NCI-H345 (cell line): Measurements from ENCODE around the gene SPRR2E.
"Not testable (repeated sequence)": the region's sequence is repeated elsewhere in the genome, so short reads cannot be mapped to it uniquely, and the experiment has no call there.

Experiments used
- DNase-seq: peaks from one replicate; lab custom pipeline; 2025; lab: John Stamatoyannopoulos, UW

SPRR2E gene

DNA sequence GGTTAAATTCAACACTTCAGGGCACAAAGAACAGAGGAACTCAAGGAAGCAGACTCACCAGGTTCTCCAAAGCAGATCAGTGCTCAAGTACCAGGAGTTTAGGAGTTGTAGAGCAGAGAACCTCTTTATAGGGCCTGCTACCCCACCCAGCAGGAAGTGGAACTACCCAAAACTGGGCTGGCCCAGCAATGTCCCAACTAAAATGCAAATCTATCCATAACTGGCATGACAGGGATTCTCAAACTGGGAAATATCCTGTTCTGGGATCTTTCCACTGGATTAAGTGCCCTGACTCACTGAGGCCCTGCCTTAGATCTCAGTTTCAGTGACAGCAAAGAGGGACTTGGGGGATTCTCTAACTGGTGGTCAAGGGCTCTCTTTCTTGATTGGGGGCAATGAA is at the start of gene SPRR2E:
TSS of gene SPRR2E (minus strand) at position 101 of the 400 bp plus-strand sequence. CDS start 775 bp downstream, outside the sequence.
- DNase-seq = no peak

DNA sequence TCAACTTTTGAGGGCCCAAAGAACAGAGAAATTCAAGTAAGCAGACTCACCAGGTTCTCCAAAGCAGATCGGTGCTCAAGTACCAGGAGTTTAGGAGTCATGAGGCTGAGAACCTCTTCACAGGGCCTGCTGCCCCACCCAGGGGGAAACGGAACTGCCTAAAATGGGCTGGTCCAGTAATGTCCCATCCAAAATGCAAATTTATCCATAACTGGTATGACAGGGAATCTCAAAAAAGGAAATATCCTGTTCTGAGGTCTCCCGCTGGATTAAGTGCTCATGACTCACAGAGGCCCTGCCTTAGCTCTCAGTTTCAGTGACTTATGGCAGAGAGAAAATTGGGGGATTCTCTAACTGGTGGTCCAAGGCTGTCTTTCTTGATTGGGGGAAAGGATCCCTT is 47.1 kb upstream of the SPRR2E start:
- DNase-seq = no peak

DNA sequence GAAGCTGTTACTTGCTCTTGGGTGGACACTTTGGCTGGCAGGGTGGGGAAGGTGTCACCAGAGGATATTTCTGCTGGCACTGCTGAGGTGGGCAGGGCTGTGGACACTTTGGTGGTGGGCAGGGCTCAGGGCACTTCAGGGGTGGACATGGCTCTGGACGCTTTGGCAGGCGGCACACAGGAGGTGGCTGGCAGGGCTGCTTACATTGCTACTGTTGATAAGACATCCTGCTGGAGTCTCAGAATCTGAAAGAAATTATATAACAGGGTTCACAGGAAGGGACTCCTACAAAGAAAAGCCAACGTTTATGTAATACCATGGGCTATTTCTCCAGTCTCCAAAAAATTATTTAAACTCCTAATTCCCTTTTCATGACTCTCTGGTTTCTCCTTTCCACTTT is 46.2 kb upstream of the SPRR2E start:
- DNase-seq = no peak

DNA sequence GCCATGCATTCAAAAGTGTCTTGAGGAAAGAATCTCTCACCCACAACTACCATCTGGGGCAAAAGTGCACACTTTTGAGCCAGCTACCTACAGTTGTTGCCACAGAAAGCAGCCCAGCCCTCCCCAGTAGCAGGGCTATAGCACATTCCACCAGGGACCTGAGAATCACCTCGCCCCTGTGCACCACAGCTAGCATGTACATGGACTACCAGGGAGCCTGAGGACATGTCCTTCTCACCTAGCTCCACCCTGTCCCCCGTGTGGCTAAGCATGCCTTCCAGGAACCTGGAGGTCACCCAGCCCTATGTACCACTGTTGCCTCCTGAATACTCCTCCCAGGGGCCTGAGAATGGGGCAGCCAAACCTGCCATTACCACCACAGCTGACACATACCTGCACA is 39.4 kb upstream of the SPRR2E start:
- no peak for DNase-seq

DNA sequence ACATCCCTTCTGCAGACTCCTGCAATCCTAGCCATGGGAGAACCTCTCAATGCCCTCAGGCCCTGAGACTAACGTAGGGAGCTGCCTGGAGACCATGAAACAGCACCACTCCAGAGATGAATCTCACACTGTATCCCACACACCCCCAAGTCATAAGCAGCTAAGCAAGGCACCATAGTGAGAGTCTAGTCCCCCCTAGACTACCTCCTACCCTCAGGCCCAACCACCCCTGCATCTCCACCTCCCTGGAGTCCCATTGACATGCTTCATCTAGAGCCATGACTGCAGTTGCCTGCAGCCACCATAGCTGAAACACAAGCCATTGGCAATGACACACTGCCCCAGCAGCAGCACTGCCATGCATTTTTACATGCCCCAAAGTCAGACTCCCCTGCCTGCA is 38.9 kb upstream of the SPRR2E start:
- no peak for DNase-seq

DNA sequence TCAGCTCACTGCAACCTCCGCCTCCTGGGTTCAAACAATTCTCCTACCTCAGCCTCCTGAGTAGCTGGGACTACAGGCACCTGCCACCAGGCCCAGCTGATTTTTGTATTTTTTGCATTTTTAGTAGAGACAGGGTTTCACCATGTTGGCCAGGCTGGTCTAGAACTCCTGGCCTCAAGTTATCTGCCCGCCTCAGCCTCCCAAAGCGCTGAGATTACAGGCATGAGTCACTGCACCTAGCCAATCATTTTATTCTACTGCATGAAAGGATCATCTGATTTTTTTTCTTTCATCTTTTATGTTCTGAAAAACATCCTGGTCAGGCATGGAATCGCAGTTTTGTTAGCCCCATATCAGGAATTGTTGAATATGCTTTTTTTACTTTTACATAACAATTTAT is 34.4 kb upstream of the SPRR2E start:
- not testable (repeated sequence) for DNase-seq

DNA sequence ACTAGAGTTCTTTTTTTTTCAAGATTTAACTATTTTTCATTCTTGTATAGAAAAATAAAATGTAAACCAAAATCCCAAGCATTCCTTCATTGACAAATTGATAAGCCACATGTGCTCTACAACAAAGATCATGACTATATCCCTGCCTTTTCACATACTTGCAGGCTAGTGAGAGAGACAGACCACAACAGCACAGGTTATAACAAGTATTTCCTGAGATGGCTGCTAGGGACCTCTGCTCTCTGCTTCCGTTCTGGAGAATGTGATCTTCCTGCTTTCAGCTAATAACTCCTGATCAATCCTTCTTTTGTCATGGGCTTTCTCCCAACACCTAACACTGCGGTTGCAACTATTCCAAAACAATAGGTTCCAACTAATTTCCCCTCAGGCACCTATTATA is 33.0 kb upstream of the SPRR2E start:
- no peak for DNase-seq

DNA sequence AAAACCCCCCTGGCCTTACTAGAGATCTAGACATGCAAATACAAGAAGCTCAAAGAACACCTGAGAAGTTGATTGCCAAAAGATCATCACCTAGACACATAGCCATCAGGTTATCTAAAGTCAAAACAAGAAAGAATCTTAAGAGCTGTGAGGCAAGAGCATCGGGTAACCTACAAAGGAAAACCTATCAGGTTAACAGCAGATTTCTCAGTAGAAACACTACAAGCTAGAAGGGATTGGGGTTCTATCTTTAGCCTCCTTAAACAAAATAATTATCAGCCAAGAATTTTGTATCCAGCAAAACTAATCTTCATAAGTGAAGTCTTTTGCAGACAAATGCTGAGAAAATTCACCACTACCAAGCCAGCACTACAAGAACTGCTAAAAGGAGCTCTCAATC is 31.2 kb upstream of the SPRR2E start:
- DNase-seq = no peak

DNA sequence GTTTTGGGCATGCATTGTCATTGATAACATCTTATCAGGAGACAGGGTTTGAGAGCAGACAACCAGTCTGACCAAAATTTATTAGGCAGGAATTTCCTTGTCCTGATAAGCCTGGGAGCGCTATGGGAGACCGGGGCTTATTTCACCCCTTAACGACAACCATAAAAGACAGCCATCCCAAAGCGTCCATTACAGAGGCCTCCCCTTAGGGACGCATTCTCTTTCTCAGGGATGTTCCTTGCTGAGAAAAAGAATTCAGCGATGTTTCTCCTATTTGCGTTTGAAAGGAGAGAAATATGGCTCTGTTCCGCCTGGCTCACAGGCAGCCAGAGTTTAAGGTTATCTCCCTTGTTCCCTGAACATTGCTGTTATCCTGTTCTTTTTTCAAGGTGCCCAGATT is 29.5 kb upstream of the SPRR2E start:
- DNase-seq = not testable (repeated sequence)

DNA sequence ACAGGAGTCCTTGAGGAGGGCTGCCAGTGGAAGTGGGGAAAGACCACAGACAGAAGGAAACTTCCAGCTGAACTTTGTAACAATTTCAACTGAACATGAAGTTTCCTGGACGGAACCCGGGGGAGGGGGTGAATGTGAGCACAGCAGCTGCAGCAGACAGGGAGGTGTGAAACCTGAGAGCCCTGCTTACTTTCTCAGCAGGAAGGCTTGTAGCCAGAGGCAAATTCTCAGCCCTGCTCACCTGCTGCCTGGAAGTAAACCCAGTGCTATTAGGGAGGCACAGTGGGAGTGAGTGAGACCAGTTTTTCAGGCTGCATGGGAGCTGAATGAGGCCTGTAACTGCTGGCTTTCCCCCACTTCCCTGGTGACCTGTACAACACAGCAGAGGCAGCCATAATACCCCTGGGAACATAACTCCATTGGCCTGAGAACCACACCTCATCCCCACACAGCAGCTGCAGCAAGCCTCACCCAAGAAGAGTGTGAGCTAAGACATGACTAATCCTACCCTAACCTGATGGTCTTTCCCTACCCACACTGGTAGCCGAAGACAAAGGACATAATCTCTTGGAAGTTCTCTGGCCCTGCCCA is 28.6 kb upstream of the SPRR2E start:
- peak; percentile 100 for DNase-seq

DNA sequence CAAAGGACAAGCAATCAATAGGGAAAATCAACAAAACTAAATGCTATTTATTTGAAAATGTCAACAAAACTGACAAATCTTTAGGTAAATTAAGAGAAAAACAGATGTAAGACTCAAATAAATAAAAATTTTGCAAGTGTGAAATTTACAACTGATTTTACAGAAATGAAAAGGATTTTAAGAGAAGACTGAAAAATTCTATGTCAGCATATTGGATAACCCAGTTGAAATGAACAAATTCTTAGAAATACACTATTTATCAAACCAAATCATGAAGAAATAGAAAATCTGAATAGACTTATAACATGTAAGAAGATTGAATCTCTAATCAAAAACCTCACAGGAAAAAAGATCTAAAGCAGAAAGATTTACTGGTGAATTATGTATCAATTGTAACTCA is 26.6 kb upstream of the SPRR2E start:
- no peak for DNase-seq

DNA sequence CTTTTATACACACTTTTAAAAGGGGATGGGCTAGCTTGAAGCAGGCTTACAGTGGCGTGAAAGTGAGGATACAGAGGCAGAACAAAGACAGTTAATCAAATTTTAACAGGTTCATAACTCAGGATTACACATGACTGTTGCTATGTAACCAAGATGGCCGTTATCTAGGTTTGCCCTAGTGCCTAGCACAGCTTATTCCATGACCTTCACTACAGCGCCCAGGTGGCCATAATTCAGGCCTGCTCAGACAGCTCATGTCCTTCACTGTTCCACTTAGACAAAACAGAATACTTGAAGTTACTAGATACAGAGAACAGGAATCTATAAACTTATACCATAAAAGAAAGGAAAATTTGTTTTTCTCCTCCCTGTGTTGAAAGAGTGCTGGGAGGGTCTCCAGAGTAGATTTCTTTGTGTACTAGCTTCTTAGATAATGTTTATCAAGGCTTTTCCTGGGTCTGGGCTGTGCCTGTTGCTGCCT is 25.2 kb upstream of the SPRR2E start:
- peak; percentile 40 for DNase-seq

DNA sequence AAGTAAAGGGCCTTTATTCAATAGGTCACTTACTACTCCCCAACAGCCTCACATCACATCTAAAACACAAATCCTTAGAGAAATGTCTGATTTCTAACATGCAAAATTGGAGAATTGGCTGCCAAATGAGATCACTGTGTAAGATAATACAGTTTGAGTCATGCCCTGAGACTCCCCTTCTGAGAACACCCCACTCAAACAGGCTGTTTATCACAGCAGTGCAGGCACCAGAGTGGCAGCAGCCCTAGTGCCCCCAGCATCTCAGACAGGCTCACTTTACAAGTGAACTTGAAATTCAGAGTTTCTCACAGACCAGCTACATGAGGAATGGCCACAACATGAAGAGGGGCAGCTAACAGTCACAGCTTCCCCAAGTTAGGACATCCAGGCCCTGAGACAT is 20.9 kb upstream of the SPRR2E start:
- not testable (repeated sequence) for DNase-seq

DNA sequence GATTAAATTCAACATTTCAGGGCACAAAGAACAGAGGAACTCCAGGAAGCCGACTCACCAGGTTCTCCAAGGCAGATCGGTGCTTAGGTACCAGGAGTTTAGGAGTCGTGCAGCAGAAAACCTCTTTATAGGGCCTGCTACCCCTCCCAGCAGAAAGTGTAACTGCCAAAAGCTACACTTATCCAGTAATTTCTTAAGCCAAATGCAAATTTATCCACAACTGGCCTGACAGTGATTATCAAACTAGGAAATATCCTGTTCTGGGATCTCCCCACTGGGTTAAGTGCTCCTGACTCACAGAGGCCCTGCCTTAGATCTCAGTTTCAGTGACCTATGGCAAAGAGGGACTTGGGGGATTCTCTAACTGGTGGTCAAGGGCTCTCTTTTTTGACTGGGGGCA is 19.1 kb upstream of the SPRR2E start, which contains the start of gene SPRR2F:
TSS of gene SPRR2F (minus strand) at position 101 of the 400 bp plus-strand sequence. CDS start 783 bp downstream, outside the sequence.
- no peak for DNase-seq

DNA sequence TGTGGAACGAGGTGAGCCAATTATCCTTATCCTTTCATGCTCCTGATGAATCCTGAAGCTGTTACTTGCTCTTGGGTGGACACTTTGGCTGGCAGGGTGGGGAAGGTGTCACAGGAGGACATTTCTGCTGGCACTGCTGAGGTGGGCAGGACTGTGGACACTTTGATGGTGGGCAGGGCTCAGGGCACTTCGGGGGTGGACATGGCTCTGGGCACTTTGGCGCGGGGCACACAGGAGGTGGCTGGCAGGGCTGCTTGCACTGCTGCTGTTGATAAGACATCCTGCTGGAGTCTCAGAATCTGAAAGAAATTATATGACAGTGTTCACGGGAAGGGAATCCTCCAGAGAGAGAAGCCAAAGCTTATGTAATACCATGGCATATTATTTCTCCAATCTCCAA is 18.1 kb upstream of the SPRR2E start:
- DNase-seq = not testable (repeated sequence)

DNA sequence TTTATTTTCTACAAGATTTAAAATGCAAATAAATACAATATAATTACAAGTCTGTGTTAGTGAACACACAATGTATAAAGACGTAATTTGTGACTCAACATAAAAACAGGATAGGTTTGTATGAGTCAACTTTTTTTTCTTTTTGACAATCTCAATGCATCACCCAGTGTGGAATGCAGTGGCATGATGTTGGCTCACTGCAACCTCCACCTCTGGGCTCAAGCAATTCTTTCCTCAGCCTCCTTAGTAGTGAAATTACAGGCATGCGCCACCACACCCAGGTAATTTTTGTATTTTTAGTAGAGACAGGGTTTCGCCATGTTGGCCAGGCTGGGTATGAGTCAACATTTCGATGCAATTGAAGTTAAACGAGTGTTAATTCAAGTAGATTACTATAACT is 5.9 kb upstream of the SPRR2E start:
- no peak for DNase-seq

DNA sequence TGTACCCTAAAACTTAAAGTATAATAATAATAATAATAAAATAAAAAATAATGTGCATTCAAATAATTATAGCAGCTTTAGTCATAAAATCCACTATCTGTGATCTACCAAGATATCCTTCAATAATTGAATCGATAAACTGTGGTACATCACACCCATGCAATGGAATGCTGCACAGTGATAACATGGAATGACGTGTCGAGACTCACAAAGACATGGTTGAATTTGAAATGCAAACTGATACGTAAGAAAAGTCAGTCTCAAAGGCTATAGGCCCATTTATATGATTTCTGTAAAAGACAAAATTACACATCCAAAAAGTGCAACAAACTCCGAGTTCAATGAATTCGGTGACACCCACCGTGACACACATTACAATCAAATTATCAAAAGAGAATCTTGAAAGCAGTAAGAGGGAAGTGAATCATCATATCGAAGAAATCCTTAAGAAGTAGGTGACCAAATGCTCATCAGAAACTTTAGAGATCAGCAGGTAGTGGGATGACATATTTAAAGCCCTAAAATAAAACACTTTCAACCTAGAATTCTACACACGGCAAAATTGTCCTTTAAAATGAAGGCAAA is 5.2 kb upstream of the SPRR2E start:
- no peak for DNase-seq

DNA sequence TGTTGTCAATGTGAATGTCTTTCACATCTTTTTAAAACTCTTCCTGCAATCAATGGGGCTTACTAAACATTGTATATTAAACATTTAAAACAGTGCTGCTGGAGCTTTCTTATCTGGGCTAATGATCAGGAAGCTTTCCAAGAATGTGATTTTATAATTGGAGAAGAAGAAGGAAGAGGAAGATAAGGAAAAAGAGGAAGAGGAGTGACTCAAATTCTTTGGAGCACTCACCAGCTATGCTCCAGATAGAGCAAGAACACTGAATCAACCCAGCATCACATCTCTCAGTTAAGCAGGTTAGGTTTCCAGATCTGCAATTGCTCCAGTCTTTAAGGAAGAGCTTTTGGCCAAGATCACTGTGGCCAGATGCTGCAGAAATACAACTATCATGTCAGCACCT is 1.4 kb upstream of the SPRR2E start:
- DNase-seq = no peak

DNA sequence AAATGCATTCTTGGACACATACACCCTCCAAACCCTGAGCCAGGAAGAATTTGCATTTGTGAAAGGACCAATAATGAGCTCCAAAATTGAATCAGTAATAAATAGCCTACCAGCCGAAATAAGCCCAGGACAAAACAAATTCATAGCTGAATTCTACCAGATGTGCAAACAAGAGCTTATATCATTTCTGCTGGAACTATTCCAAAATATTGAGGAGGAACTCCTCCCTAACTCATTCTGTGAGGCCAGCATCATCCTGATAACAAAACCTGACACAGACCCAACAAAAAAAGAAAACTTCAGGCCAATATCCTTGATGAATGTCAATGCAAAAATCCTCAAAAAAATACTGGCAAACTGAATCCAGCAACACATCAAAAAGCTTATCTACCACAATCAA is 6.7 kb downstream of the SPRR2E start:
- DNase-seq = no peak

DNA sequence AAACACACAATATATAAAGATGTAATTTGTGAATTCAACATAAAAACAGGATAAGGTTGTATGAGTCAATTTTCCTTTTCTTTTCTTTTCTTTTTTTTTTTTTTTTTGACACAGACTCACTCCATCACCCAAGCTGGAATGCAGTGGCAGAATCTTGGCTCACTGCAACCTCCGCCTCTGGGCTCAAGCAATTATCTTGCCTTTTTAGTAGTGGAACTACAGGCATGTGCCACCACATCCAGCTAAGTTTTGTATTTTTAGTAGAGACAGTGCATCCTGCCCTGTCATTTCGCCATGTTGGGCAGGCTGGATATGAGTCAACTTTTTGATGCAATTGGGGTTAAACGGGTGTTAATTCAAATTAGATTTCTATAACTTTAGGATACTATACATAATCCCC is 12.6 kb downstream of the SPRR2E start:
- no peak for DNase-seq

DNA sequence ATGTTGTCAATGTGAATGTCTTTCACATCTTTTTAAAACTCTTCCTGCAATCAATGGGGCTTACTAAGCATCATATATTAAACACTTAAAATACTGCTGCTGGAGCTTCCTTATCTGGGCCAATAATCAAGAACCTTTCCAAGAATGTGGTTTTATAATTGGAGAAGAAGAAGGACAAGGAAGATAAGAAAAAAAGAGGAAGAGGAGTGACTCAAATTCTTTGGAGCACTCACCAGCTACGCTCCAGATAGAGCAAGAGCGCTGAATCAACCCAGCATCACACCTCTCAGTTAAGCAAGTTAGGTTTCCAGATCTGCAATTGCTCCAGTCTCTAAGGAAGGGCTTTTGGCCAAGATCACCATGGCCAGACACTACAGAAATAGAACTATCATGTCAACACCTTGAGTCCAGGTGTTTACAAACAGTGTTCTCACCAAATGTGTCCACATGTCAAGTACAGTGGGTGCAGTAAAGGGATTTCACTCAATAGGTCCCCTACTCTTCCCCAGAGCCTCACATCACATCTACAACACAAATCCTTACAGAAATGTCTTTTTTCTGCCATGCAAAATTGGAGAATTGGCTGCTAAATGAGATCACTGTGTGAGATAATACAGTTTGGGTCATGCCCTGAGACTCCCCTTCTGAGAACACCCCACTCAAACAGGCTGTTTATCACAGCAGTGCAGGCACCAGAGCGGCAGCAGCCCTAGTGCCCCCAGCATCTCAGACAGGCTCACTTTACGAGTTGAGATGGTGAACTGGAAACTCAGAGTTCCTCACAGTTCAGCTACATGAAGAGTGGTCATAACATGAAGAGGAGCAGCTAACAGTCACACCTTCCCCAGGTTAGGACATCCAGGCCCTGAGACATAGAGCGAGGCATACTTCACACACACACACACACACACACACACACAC is 21.3 kb downstream of the SPRR2E start:
- DNase-seq = no peak

DNA sequence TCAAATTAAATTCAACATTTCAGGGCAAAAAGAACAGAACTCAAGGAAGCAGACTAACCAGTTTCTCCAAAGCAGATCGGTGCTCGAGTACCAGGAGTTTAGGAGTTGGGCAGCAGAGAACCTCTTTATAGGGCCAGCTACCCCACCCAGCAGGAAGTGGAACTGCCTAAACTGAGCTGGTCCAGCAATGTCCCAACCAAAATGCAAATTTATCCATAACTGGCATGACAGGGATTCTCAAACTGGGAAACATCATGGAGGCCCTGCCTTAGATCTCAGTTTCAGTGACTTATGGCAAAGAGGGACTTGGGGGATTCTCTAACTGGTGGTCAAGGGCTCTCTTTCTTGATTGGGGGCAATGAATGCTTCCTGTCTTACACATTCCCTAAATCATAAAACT is 22.8 kb downstream of the SPRR2E start, which contains the start of gene SPRR2B:
TSS of gene SPRR2B (minus strand) at position 101 of the 400 bp plus-strand sequence. CDS start 772 bp downstream, outside the sequence.
- no peak for DNase-seq

DNA sequence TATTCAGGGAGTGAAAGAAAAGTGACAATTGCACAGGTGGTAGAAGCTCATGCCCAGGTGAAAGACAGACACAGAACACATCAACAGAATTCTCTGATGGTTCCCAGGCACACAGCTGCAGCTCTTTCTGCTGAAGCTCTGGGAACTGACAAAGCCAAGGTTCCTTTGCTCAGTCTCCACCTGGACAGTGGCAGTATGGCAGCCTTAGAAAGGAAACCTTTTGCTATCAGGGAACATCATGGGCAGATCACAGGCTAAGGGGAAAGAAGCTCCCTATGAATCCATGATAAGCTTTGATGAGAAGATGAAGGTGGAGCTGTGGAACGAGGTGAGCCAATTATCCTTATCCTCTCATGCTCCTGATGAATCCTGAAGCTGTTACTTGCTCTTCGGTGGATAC is 24.1 kb downstream of the SPRR2E start:
- no peak for DNase-seq
